HEK293 (cell line): ENCODE results near the gene PIGB.

ENCODE experiments used
- BCL11B ChIP-seq: fragments of 450-650 bp; formaldehyde crosslinking; IDR thresholded peaks from 2 replicates; pipeline ENCODE4 v1.5.1; 2016; ENCODE audit warnings: low read depth, missing biosample characterization, missing genetic modification characterization
- EGR2 ChIP-seq: fragments of 450-650 bp; formaldehyde crosslinking; IDR thresholded peaks from 2 replicates; pipeline ENCODE4 v1.5.1; 2016; ENCODE audit warnings: low read depth, missing biosample characterization, missing genetic modification characterization
- OSR2 ChIP-seq: fragments of 450-650 bp; formaldehyde crosslinking; IDR thresholded peaks from 2 replicates; pipeline ENCODE4 v1.5.1; 2016; ENCODE audit warnings: missing biosample characterization, missing genetic modification characterization
- SETDB1 ChIP-seq: IDR thresholded peaks from one replicate; pipeline ENCODE4 v1.6.1; 2017; ENCODE audit warnings: mild to moderate bottlenecking, low read length, moderate library complexity, mixed read lengths; ENCODE audit not compliant: insufficient read length
- SP3 ChIP-seq: fragments of 450-650 bp; formaldehyde crosslinking; IDR thresholded peaks from 2 replicates; pipeline ENCODE4 v1.5.1; 2016; ENCODE audit warnings: missing biosample characterization, missing genetic modification characterization
- ZFP69B ChIP-seq: fragments of 450-650 bp; formaldehyde crosslinking; IDR thresholded peaks from 2 replicates; pipeline ENCODE4 v1.5.1; 2016; ENCODE audit warnings: missing biosample characterization, missing genetic modification characterization
- ZNF221 ChIP-seq: fragments of 450-650 bp; formaldehyde crosslinking; IDR thresholded peaks from 2 replicates; pipeline ENCODE4 v1.5.1; 2017; ENCODE audit warnings: missing biosample characterization, missing genetic modification characterization, borderline replicate concordance
- ZNF24 ChIP-seq: fragments of 450-650 bp; formaldehyde crosslinking; IDR thresholded peaks from 2 replicates; pipeline ENCODE4 v1.5.1; 2016; ENCODE audit warnings: missing biosample characterization, missing genetic modification characterization
- ZNF324 ChIP-seq: fragments of 450-650 bp; formaldehyde crosslinking; IDR thresholded peaks from 2 replicates; pipeline ENCODE4 v1.5.1; 2016; ENCODE audit warnings: missing biosample characterization, missing genetic modification characterization
- ZNF37A ChIP-seq: fragments of 450-650 bp; IDR thresholded peaks from 2 replicates; pipeline ENCODE4 v1.5.1; 2018; ENCODE audit warnings: missing biosample characterization, missing genetic modification characterization
- ZNF423 ChIP-seq: fragments of 450-650 bp; formaldehyde crosslinking; IDR thresholded peaks from 2 replicates; pipeline ENCODE4 v1.5.1; 2016; ENCODE audit warnings: missing biosample characterization, missing genetic modification characterization
- ZNF521 ChIP-seq: fragments of 450-650 bp; formaldehyde crosslinking; IDR thresholded peaks from 2 replicates; pipeline ENCODE4 v1.5.1; 2017; ENCODE audit warnings: missing biosample characterization, mild to moderate bottlenecking, missing genetic modification characterization
- ZNF548 ChIP-seq: fragments of 450-650 bp; formaldehyde crosslinking; IDR thresholded peaks from 2 replicates; pipeline ENCODE4 v1.5.1; 2016; ENCODE audit warnings: missing biosample characterization, missing genetic modification characterization
- ZNF624 ChIP-seq: fragments of 450-650 bp; formaldehyde crosslinking; IDR thresholded peaks from 2 replicates; pipeline ENCODE4 v1.5.1; 2017; ENCODE audit warnings: missing biosample characterization, missing genetic modification characterization
- ZXDB ChIP-seq: fragments of 450-650 bp; formaldehyde crosslinking; IDR thresholded peaks from 2 replicates; pipeline ENCODE4 v1.5.1; 2016; ENCODE audit warnings: missing biosample characterization, missing genetic modification characterization
- TF ChIP-seq, protein P1 (sequence below): fragments of 450-650 bp; formaldehyde crosslinking; conservative IDR thresholded peaks from 2 replicates; pipeline ENCODE4 v1.5.1; 2016; ENCODE audit warnings: low read depth, missing biosample characterization, missing genetic modification characterization
- TF ChIP-seq, protein P2 (sequence below): fragments of 450-650 bp; formaldehyde crosslinking; IDR thresholded peaks from 2 replicates; pipeline ENCODE4 v1.5.1; 2017; ENCODE audit warnings: missing biosample characterization, missing genetic modification characterization
- TF ChIP-seq, protein P3 (sequence below): fragments of 450-650 bp; formaldehyde crosslinking; IDR thresholded peaks from 2 replicates; pipeline ENCODE4 v1.5.1; 2016; ENCODE audit warnings: missing biosample characterization, missing genetic modification characterization
- TF ChIP-seq, protein P4 (sequence below): fragments of 450-650 bp; formaldehyde crosslinking; IDR thresholded peaks from 2 replicates; pipeline ENCODE4 v1.5.1; 2017; ENCODE audit warnings: missing biosample characterization, mild to moderate bottlenecking, missing genetic modification characterization, moderate library complexity

PIGB gene

GRCh38 chr15:55318588-55319494 lies at the start of gene PIGB, which contains the start of gene PIGBOS1 (continued):
- TF ChIP-seq, protein P1, sequence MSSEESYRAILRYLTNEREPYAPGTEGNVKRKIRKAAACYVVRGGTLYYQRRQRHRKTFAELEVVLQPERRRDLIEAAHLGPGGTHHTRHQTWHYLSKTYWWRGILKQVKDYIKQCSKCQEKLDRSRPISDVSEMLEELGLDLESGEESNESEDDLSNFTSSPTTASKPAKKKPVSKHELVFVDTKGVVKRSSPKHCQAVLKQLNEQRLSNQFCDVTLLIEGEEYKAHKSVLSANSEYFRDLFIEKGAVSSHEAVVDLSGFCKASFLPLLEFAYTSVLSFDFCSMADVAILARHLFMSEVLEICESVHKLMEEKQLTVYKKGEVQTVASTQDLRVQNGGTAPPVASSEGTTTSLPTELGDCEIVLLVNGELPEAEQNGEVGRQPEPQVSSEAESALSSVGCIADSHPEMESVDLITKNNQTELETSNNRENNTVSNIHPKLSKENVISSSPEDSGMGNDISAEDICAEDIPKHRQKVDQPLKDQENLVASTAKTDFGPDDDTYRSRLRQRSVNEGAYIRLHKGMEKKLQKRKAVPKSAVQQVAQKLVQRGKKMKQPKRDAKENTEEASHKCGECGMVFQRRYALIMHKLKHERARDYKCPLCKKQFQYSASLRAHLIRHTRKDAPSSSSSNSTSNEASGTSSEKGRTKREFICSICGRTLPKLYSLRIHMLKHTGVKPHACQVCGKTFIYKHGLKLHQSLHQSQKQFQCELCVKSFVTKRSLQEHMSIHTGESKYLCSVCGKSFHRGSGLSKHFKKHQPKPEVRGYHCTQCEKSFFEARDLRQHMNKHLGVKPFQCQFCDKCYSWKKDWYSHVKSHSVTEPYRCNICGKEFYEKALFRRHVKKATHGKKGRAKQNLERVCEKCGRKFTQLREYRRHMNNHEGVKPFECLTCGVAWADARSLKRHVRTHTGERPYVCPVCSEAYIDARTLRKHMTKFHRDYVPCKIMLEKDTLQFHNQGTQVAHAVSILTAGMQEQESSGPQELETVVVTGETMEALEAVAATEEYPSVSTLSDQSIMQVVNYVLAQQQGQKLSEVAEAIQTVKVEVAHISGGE (tag by site-specific recombination), result peak; percentile 90
- TF ChIP-seq BCL11B (tag by site-specific recombination) (no peak), ZNF423 (tag by site-specific recombination) (no peak), ZNF624 (no peak), ZNF324 (tag by site-specific recombination) (no peak), ZNF37A (tag by site-specific recombination) (no peak), ZFP69B (peak; percentile 40; the same call in 1 of the 2 replicates), ZNF548 (tag by site-specific recombination) (no peak), ZNF24 (tag by site-specific recombination) (0 out of 2 replicates have a peak, but pooled peaks have one; percentile 23), EGR2 (tag by site-specific recombination) (no peak), ZNF521 (tag by site-specific recombination) (no peak), OSR2 (tag by site-specific recombination) (peak; percentile 45; the same call in 1 of the 2 replicates), SP3 (tag by site-specific recombination) (0 out of 2 replicates have a peak, but pooled peaks have one; percentile 23), ZXDB (peak; percentile 82), ZNF221 (tag by site-specific recombination) (no peak), SETDB1 (no peak)
- TF ChIP-seq, protein P2, sequence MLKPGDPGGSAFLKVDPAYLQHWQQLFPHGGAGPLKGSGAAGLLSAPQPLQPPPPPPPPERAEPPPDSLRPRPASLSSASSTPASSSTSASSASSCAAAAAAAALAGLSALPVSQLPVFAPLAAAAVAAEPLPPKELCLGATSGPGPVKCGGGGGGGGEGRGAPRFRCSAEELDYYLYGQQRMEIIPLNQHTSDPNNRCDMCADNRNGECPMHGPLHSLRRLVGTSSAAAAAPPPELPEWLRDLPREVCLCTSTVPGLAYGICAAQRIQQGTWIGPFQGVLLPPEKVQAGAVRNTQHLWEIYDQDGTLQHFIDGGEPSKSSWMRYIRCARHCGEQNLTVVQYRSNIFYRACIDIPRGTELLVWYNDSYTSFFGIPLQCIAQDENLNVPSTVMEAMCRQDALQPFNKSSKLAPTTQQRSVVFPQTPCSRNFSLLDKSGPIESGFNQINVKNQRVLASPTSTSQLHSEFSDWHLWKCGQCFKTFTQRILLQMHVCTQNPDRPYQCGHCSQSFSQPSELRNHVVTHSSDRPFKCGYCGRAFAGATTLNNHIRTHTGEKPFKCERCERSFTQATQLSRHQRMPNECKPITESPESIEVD (tag by site-specific recombination), result no peak
- TF ChIP-seq, protein P3, sequence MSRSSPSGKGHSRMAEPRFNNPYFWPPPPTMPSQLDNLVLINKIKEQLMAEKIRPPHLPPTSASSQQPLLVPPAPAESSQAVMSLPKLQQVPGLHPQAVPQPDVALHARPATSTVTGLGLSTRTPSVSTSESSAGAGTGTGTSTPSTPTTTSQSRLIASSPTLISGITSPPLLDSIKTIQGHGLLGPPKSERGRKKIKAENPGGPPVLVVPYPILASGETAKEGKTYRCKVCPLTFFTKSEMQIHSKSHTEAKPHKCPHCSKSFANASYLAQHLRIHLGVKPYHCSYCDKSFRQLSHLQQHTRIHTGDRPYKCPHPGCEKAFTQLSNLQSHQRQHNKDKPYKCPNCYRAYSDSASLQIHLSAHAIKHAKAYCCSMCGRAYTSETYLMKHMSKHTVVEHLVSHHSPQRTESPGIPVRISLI (tag by site-specific recombination), result peak; percentile 92
- TF ChIP-seq, protein P4, sequence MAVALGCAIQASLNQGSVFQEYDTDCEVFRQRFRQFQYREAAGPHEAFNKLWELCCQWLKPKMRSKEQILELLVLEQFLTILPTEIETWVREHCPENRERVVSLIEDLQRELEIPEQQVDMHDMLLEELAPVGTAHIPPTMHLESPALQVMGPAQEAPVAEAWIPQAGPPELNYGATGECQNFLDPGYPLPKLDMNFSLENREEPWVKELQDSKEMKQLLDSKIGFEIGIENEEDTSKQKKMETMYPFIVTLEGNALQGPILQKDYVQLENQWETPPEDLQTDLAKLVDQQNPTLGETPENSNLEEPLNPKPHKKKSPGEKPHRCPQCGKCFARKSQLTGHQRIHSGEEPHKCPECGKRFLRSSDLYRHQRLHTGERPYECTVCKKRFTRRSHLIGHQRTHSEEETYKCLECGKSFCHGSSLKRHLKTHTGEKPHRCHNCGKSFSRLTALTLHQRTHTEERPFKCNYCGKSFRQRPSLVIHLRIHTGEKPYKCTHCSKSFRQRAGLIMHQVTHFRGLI (tag by site-specific recombination), result no peak
